Frontal cortex (tissue), 4 donors: ENCODE results near the gene CYBC1. TPM values are rescaled to one million over a fixed set of nuclear protein-coding genes. Genes with fewer than 3 reads are reported as not detected.

Experiments used
- DNase-seq, 2 donors: peaks; one replicate each; pipeline ENCODE4 v3.0.0; 2012; ENCODE audit warnings: low spot score in 2 of 2
- FAIRE-seq: peaks from 2 replicates; lab custom pipeline; 2012; peaks lifted over from hg19 to GRCh38; lab: Jason Lieb, UNC
- total RNA-seq: library from RNA; depleted of rRNA; stranded (reverse); fragments of >200 nt; gene quantifications from one replicate; pipeline ENCODE4 v1.2.3, GENCODE V29; 2014
- donor health status: control.
- donor health status: control.
- donor health status: control.

CYBC1 gene
- total RNA-seq: 19.2 TPM

- no peak for FAIRE-seq
- peak; percentile 90 to 92 for DNase-seq
These were observed at the start of gene CYBC1 for GRCh38 chr17:82450357-82451106. TSS of gene CYBC1 (minus strand) at chr17:82450752. CDS start at chr17:82449254, 1,498 bp downstream.

GRCh38 chr17:82497483-82498405, 47.2 kb upstream of the CYBC1 start:
- no peak for FAIRE-seq
- DNase-seq: peak in 1 of 2 donors; percentile 50

- DNase-seq: peak; percentile 94 to 95
- no peak for FAIRE-seq
These were observed 46.2 kb upstream of the CYBC1 start for GRCh38 chr17:82496529-82497434.

GRCh38 chr17:82495844-82496528, 45.4 kb upstream of the CYBC1 start:
- no peak for DNase-seq
- no peak for FAIRE-seq

- FAIRE-seq (no peak), DNase-seq (peak; percentile 88 to 92)
These were observed 43.9 kb upstream of the CYBC1 start for GRCh38 chr17:82494236-82495055.

GRCh38 chr17:82493226-82493781, 42.8 kb upstream of the CYBC1 start:
- FAIRE-seq (no peak), DNase-seq (no peak)

- DNase-seq: no peak
- FAIRE-seq: no peak
These were observed 42.2 kb upstream of the CYBC1 start for GRCh38 chr17:82492643-82493225.

- no peak for FAIRE-seq
- DNase-seq: no peak
These were observed 41.0 kb upstream of the CYBC1 start for GRCh38 chr17:82491533-82491932.

GRCh38 chr17:82491196-82491530, 40.6 kb upstream of the CYBC1 start:
- FAIRE-seq (no peak), DNase-seq (no peak)

- FAIRE-seq (no peak), DNase-seq (no peak)
These were observed 40.1 kb upstream of the CYBC1 start for GRCh38 chr17:82490512-82491195.

GRCh38 chr17:82489851-82490511, 39.4 kb upstream of the CYBC1 start:
- DNase-seq (no peak), FAIRE-seq (no peak)

- no peak for DNase-seq
- no peak for FAIRE-seq
These were observed 38.6 kb upstream of the CYBC1 start for GRCh38 chr17:82489117-82489516.

- DNase-seq: no peak
- no peak for FAIRE-seq
These were observed 37.4 kb upstream of the CYBC1 start for GRCh38 chr17:82487910-82488309.

- no peak for FAIRE-seq
- DNase-seq: no peak
These were observed 35.9 kb upstream of the CYBC1 start for GRCh38 chr17:82486231-82487094.

GRCh38 chr17:82483836-82484235, 33.3 kb upstream of the CYBC1 start:
- FAIRE-seq (no peak), DNase-seq (no peak)

- DNase-seq (no peak), FAIRE-seq (no peak)
These were observed 32.7 kb upstream of the CYBC1 start for GRCh38 chr17:82483204-82483660.
